ENCODE data around the gene KLHL21. TPM values are rescaled to one million over a fixed set of nuclear protein-coding genes. Genes with fewer than 3 reads are reported as not detected.

KLHL21 gene
- total RNA-seq, 2 experiments from 2014 or later = 33.7 to 35.5 TPM

Other genes starting within 250 kb of the KLHL21 start
- 100 to 1,000 TPM in 1 of 2 experiments, 10 to 100 TPM in 1; 97.9 to 104 TPM for gene ACOT7, start 209.1 kb downstream of the KLHL21 start, total RNA-seq
- gene HES2, start 182.9 kb downstream of the KLHL21 start, total RNA-seq = under 1 TPM in 1 of 2 experiments, not detected in 1; 0.15 TPM
- gene ESPN, start 178.1 kb downstream of the KLHL21 start, total RNA-seq = under 1 TPM; 0.08 to 0.23 TPM
- 10 to 100 TPM; 89.9 to 91.3 TPM for gene TNFRSF25, start 136.7 kb downstream of the KLHL21 start, total RNA-seq
- 1 to 10 TPM; 2.1 to 2.2 TPM for gene PLEKHG5, start 111.2 kb downstream of the KLHL21 start, total RNA-seq
- 10 to 100 TPM; 59.1 to 59.2 TPM for gene NOL9, start 48.4 kb downstream of the KLHL21 start, total RNA-seq
- not detected for gene TAS1R1, start 47.6 kb downstream of the KLHL21 start, total RNA-seq
- gene ZBTB48, start 22.9 kb downstream of the KLHL21 start, total RNA-seq = 10 to 100 TPM; 28.5 to 33.5 TPM
- 10 to 100 TPM; 14.0 to 14.7 TPM for gene PHF13, start 10.9 kb upstream of the KLHL21 start, total RNA-seq
- 10 to 100 TPM; 22.1 to 23.1 TPM for gene THAP3, start 22.0 kb upstream of the KLHL21 start, total RNA-seq
- gene DNAJC11, start 98.9 kb upstream of the KLHL21 start, total RNA-seq = 10 to 100 TPM; 75.5 to 78.3 TPM
- 10 to 100 TPM; 66.5 to 72.5 TPM for gene CAMTA1, start 182.6 kb upstream of the KLHL21 start, total RNA-seq